ENCODE measurements around the gene NOTUM.

- TF ChIP-seq, protein P1, sequence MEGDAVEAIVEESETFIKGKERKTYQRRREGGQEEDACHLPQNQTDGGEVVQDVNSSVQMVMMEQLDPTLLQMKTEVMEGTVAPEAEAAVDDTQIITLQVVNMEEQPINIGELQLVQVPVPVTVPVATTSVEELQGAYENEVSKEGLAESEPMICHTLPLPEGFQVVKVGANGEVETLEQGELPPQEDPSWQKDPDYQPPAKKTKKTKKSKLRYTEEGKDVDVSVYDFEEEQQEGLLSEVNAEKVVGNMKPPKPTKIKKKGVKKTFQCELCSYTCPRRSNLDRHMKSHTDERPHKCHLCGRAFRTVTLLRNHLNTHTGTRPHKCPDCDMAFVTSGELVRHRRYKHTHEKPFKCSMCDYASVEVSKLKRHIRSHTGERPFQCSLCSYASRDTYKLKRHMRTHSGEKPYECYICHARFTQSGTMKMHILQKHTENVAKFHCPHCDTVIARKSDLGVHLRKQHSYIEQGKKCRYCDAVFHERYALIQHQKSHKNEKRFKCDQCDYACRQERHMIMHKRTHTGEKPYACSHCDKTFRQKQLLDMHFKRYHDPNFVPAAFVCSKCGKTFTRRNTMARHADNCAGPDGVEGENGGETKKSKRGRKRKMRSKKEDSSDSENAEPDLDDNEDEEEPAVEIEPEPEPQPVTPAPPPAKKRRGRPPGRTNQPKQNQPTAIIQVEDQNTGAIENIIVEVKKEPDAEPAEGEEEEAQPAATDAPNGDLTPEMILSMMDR (IDR thresholded peaks at IDR 0.05) = no peak
- TF ChIP-seq POLR2A (IDR thresholded peaks at IDR 0.05) (no peak), POLR2AphosphoS5 (IDR thresholded peaks at IDR 0.05) (no peak)
Measured at GRCh38 chr17:81928544-81929252, 32.3 kb downstream of the NOTUM start.

Measured in upper lobe of left lung (tissue), 4 donors.